PC-3 (cell line): Measurements from ENCODE around the gene LIPH.

Source experiments
- CTCF ChIP-seq: fragments of 300-600 bp; sonication (generic); conservative IDR thresholded peaks from 2 replicates; pipeline ENCODE4 v1.5.1; 2017; ENCODE audit warnings: antibody characterized with exemption, low read depth, mild to moderate bottlenecking, low read length
- EZH2 ChIP-seq: fragments of 300-600 bp; sonication (generic); IDR thresholded peaks from one replicate; pipeline ENCODE4 v1.6.1; 2017; ENCODE audit warnings: antibody characterized with exemption, mild to moderate bottlenecking, low read length; ENCODE audit not compliant: unreplicated experiment

GRCh38 chr3:185585518-185585858 lies 33.1 kb upstream of the LIPH start:
- TF ChIP-seq CTCF (no peak), EZH2 (no peak)
